ENCODE data around the gene NDUFA11.

DNA sequence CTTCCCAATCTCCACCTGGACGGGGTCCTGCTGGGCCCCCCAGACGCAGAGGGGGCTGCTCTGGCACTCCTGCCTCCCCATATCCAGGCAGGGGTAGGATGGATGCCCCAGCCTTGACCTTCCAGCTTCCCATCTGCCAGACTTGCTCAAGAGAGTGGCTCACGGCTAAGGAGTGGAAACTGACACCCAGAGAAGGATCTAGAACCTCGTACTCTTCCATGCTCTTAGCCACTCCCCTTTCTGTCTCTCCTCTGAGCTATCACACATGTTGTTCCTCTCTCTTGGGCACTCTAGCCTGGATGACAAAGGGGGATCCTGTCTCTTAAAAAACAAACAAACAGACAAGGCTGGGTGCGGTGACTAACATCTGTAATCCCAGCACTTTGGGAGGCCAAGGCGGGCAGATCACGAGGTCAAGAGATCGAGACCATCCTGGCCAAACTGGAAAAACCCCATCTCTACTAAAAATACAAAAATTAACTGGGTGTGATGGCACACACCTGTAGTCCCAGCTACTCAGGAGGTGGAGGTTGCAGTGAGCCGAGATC lies 21.1 kb downstream of the NDUFA11 start:
- no peak for TF ChIP-seq FOXJ3 (CRISPR knock-in tag; IDR thresholded peaks at IDR 0.05)
- no peak for TF ChIP-seq CTCF (IDR thresholded peaks at IDR 0.05)
- TF ChIP-seq MAX (IDR thresholded peaks at IDR 0.05; ENCODE audit: low read depth), result no peak
- TF ChIP-seq FOXM1 (IDR thresholded peaks at IDR 0.05; ENCODE audit: low read depth), result no peak
